Stimulated activated CD8-positive, alpha-beta memory T cell treated with anti-CD3 and anti-CD28 coated beads, Interleukin-15, amount 100 ng/mL, for 24 hours (primary cell): ENCODE measurements around the gene NDUFAF2.
"Not testable (repeated sequence)": the region's sequence is repeated elsewhere in the genome, so short reads cannot be mapped to it uniquely, and the experiment has no call there.

Source experiments
- DNase-seq: peaks from one replicate; pipeline ENCODE4 v3.0.0-alpha.2; 2020; ENCODE audit warnings: low read depth

Gene NDUFAF2

GRCh38 chr5:60993425-60993824 lies 48.4 kb downstream of the NDUFAF2 start:
- no peak for DNase-seq

GRCh38 chr5:60993875-60994571 lies 49.0 kb downstream of the NDUFAF2 start:
- no peak for DNase-seq

- no peak for DNase-seq
Measured at GRCh38 chr5:60996368-60996767, 51.4 kb downstream of the NDUFAF2 start.

GRCh38 chr5:60997721-60998120 lies 52.7 kb downstream of the NDUFAF2 start:
- DNase-seq: no peak

DNA sequence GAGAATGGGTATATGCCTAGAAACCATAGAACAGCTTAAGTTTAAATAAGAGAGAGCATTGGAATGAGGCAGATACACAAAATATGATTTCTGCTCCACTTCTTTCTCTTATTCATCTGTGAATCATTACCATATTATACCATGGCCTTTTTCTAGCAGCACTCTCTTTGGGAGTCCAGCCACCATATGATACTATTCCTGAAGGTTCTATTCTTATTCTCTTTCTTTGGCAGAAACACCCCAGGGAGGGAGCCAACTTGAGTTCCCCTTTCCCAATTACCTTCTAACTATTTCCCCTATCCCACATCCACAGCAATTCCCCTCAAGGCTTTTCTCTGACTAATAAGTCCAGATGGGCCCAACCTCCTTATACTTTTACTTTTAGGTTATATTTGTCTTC lies 55.9 kb downstream of the NDUFAF2 start:
- no peak for DNase-seq

GRCh38 chr5:61001647-61002046 lies 56.6 kb downstream of the NDUFAF2 start:
- DNase-seq: no peak

DNA sequence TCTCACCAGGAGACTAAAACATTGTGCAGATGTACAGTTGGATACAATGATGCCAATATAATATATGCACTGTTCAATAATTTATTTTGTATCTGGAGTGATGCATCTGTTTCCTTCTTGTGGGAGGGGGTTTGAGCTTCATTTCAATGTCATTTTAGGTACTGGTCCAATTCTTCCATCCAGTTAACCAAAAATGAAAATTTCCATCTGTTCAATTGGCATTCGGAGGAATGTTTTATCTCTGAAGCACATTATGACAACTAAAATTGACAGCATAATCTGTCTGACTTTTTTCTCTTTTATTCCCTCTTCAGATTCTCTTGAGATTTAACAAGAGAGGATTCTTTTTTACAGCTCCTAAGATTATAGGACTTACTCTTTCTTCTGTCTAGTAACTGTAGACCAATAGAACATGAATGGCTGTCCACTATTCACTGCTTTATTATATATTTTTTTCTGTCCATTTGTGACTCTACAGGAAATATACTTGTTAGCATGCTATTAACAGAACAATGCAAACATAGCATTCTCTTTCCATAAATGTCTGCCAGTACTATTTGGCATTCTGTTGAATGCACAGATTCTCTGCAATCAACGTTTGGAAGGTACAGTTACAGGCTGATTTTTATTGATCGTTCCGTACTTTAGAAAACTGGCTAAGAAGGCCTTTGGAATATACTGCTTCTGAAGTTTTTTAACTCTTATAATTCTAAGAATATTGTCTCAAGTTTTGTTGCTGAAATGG lies 57.8 kb downstream of the NDUFAF2 start:
- DNase-seq: no peak

GRCh38 chr5:61004448-61004847 lies 59.4 kb downstream of the NDUFAF2 start:
- DNase-seq: no peak

DNA sequence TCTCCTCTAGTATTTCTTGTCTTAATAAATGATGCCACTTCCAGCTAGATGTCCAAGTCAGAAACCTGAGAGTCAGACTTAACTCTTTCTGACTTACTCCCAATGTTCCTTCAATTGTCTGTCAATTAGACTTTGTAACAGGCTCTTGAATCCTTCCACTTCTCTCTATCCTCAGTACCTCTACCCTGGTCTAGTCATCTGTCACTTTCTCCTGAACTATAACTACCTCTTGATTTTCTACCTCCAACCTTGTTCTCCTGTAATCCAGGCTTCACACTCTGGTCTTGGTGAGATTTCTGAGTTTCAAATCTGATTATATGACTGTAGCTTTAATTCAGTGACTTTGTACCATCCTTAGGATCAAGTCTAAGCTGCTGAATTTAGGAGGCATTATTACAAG lies 64.9 kb downstream of the NDUFAF2 start:
- DNase-seq: no peak

GRCh38 chr5:61010467-61011454 lies 65.8 kb downstream of the NDUFAF2 start:
- DNase-seq: no peak

GRCh38 chr5:61018062-61018461 lies 73.1 kb downstream of the NDUFAF2 start:
- no peak for DNase-seq

- DNase-seq: no peak
Measured at GRCh38 chr5:61019642-61020041, 74.6 kb downstream of the NDUFAF2 start.

DNA sequence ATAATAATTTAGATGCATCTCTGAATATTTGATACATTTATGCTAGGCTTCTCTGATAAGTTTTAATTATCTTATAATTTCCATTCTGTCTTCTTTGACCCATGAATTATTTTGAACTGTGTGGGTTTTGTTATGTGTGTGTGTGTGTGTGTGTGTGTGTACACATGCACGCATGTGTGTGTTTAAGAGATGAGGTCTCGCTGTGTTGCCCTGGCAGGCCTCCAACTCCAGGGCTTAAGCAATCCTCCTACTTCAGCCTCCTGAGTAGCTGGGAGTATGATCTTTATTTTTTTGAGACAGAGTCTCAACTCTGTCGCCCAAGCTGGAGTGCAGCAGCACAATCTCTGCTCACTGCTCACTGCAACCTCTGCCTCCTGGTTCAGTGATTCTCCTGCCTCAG lies 75.4 kb downstream of the NDUFAF2 start:
- no peak for DNase-seq

DNA sequence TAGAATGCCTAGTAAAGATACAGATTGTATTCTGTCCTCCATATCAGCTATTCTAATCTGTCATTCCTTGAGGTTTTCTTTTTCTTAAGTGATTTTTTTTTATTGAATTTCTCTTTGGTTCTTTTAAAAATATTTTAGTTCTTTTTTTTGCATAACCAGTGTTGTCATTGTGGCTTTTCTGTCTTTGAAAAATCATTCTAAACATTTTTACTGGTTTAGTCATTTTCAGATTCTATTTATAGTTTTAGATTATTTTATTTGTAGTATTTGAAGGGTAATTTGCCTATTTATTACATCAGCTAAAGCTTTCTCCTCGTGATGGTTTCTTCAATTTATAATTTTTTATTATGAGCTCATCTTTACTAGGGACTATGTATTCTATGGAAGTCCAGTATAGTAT lies 78.1 kb downstream of the NDUFAF2 start:
- no peak for DNase-seq

DNA sequence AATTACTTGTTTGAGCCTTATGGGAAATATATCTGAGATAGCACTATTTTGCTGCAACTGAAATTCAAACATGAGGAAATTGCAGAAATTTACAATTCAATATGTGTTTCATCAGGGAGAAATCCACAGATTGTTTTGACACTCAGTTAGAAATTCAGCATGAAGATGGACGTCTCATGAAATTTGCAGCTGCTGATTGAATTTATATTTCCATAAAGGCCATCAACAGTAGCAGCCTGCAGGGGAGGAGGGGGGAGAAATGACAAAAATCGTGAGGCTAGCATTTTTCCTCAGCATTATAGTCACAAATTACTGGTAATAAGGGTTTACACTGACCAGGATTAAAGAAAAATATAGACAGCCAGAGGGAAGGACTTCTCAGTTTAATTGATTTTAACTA lies 81.0 kb downstream of the NDUFAF2 start:
- DNase-seq: no peak

- DNase-seq: no peak
Measured at GRCh38 chr5:61028382-61028781, 83.4 kb downstream of the NDUFAF2 start.

DNA sequence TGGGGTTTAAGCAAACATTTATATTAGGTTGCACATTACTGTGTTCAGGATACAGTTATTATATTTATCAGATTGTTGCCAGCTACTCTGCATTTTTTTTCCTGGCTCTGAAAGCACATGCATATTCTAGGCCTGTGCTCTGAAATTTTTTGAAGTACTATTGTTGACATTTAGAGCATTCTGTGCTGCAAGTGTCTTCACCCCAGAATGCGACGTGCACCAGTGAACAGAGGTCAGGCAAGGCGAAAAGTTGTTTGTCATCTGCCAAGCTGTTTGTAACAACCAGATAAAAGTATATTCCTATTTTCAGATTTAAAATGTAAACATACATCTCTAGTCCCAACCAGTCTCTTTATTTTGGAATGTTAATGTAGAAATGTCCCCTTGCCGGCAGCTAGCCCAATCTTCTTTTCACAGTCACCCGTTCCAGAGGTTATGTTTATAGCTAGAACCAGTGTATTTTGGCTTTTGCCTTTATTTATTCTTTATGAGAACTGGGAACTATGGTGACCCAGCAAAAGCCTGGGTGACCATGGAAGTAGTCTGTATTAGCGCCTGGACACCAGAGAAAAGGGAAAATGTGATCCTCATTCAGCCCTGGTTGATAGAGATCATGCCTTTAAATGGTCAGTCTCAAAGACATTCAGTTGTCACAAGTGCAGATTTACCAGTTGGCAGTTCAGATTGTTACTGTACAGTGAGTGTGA lies 84.6 kb downstream of the NDUFAF2 start:
- DNase-seq: no peak

DNA sequence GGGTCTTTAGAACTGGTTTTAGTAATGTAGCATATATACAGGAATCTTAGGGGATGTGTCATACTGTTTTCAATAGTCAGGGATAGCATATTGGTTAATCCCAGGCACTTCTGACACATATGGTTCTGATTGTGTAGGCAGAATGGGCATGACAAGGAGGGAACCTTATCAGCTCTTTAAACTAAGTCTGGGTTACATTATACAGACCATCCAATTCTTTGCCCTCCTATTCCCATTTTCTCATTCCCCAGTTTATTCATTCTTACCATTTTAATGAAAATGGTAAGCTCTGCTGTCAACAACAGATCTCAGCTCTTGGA lies 85.1 kb downstream of the NDUFAF2 start:
- no peak for DNase-seq

- not testable (repeated sequence) for DNase-seq
Measured at GRCh38 chr5:61031301-61031700, 86.3 kb downstream of the NDUFAF2 start.

DNA sequence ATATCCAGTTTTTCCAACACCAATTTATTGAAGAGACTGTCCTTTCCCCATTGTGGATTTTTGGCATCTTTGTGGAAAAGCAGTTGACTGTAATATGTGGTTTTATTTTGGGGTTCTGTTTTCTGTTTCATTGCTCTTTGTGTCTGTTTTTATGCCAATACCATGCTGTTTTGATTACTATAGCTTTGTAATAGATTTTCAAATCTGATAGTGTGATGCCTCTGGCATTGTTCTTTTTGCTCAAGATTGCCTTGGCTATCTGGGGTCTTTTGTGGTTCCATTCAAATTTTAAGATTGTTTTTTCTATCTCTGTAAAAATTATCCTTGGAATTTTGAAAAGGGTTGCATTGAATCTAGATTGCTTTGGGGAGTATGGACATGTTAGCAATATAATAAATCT lies 99.5 kb downstream of the NDUFAF2 start:
- DNase-seq: no peak

DNA sequence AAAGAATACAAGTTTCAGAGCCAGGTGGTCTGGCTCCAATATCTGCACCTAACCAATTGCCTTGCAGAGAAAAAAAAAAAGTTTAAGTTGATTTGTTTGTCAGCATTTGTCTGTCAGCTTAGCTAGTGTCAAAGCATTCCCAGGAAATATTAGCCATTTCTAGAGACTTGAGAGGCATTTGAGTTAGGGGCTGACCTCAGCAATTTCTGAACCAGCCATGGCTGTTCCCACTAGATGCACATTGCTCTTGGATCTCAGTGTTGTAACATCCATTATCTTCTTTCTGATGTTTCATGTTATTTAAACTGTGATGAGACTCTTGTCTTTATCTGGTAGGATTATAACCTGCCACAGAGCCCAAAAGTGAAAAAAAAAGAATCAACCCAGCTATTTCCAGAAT lies 102.3 kb downstream of the NDUFAF2 start:
- DNase-seq: no peak

DNA sequence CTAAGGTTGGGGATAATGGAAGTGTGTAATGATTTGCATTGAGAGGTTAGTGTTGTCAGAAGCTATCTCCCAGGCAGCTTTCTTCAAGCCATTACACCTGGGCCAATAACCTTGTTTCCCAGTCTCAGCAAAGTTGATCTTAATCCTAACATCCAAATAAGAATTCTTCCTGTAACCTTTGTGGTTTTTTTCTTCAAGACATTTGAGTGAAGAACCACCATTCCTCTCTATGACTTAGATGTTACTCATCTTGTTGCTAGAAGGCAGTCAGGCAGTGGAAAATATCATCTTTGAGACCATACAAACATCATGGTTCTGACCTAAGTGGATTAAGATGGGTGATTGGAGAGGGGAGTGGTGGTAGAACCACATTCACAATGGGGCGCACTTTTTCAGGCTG lies 103.5 kb downstream of the NDUFAF2 start:
- no peak for DNase-seq
